ENCODE measurements around the gene PHRF1.

DNA sequence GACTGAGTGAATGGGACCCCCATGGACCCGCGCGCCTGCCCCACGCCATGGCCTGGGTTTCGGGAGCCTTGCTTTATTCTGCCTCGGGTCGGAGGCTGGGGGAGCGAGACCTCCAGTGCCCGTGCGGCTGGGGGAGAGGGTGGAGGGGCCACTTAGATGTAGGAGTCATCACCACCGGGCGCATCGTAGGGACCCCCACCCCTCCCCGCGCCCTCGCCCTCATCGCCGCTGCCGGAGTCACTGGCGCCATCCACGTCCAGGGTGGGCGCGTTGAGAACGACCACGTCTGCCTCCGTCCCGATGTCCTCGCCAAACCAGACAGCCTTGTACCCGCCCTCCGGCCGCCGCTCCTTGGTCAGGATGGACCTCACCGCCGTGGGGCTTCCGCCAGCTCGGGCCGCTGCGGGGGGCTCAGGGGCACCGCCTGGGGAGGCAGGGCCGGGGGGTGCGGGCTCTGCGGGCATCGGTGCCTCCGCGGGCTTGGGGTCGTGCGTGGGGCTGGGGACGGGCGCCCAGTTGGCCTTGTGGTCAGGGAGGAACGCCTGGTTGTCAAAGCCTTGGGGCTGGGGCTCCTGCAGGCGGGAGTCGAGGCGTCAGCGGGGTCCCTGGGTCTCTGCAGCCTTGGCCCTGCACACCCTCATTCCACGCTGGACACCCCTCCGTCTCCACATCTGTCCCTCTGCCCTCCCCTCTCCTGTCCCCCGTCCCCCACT, 41.1 kb downstream of the PHRF1 start:
- TF ChIP-seq, protein P1, sequence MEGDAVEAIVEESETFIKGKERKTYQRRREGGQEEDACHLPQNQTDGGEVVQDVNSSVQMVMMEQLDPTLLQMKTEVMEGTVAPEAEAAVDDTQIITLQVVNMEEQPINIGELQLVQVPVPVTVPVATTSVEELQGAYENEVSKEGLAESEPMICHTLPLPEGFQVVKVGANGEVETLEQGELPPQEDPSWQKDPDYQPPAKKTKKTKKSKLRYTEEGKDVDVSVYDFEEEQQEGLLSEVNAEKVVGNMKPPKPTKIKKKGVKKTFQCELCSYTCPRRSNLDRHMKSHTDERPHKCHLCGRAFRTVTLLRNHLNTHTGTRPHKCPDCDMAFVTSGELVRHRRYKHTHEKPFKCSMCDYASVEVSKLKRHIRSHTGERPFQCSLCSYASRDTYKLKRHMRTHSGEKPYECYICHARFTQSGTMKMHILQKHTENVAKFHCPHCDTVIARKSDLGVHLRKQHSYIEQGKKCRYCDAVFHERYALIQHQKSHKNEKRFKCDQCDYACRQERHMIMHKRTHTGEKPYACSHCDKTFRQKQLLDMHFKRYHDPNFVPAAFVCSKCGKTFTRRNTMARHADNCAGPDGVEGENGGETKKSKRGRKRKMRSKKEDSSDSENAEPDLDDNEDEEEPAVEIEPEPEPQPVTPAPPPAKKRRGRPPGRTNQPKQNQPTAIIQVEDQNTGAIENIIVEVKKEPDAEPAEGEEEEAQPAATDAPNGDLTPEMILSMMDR (IDR thresholded peaks at IDR 0.05) = no peak
- TF ChIP-seq POLR2A (IDR thresholded peaks at IDR 0.05) (no peak), EP300 (IDR thresholded peaks at IDR 0.05) (no peak), POLR2AphosphoS5 (IDR thresholded peaks at IDR 0.05) (no peak)

Data from upper lobe of left lung (tissue), 4 donors.